ENCODE results near the gene ATP6V1B1.
"Not testable (repeated sequence)": the region's sequence is repeated elsewhere in the genome, so short reads cannot be mapped to it uniquely, and the experiment has no call there.

The ATP6V1B1 gene

GRCh38 chr2:71011786-71012185 is 76.1 kb downstream of the ATP6V1B1 start:
- DNase-seq (ENCODE audit: low read depth): not testable (repeated sequence)

Data from activated gamma-delta T cell treated with anti-CD3 and anti-CD28 coated beads, Interleukin-2, amount 50 U/mL, for 16 hours (primary cell).